GM12874 (cell line): ENCODE data around the gene CFAP221.

ENCODE experiments used
- CTCF ChIP-seq: IDR thresholded peaks from 2 replicates; pipeline ENCODE4 v1.5.1; 2011; ENCODE audit warnings: low read depth, mild to moderate bottlenecking, control low read depth, low read length, moderate library complexity; ENCODE audit not compliant: insufficient read depth

The CFAP221 gene

DNA sequence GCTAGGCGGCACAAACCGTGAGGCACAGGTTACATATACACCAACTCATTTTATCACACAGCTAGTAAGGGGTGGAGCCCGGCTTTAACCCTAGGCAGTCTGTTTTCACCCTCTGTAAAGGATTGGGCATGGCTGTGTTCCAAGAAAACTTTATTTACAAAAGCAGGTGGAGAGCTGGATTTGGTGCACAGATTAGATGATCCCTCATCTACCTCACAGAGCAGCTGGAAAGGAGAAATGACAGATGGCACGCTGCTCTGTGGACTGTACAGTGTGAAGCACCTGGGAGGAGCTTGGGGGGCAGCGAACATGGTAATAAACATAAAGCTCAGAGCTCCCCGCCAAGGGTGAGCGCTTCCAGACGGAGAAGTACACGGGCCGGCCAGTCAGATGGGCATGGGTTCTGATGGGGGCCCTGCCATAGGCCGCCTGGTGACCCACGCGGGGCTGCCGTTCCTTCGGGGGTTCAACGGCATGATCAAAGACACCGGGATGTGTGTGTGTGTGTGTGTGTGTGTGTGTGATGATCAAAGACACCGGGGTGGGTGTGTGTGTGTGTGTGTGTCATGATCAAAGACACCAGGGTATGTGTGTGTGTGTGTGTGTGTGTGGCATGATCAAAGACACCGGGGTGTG lies 133.9 kb downstream of the CFAP221 start:
- no peak for TF ChIP-seq CTCF

DNA sequence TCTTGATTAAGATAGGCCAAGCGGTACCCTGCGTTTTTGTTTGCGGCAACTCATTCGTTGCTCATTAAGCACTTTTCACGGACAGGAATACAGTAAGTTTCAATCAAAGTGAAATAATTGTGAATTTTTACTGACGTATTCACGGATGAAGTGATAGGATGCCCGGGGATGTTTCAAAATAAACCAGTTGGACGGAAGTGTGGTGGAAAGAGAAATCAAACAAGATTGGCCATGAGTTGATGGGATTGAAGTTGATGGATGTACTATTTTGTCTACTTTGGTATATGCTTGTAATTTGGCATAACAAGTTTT lies 135.2 kb downstream of the CFAP221 start:
- TF ChIP-seq CTCF: no peak

DNA sequence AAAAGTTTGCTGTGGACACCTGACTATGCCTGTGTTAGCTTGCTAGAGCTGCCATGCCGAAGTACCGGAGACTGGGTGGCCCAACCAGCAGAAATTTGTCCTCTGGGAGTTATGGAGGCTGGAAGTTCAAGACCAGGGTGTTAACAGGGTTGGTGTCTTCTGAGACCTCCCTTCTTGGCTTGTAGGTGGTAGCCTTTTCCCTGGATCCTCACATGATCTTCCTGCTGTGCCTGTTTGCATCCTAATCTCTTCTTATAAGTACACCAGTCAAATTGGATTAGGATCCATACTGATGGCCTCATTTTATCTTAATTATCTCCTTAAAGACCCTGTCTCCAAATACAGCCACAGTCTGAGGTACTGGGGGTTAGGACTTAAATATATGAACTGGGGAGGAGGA lies 135.6 kb downstream of the CFAP221 start:
- TF ChIP-seq CTCF: no peak

- no peak for TF ChIP-seq CTCF
Observed at GRCh38 chr2:119680457-119681202, 136.4 kb downstream of the CFAP221 start.

- no peak for TF ChIP-seq CTCF
Observed at GRCh38 chr2:119681203-119681867, 137.1 kb downstream of the CFAP221 start.

DNA sequence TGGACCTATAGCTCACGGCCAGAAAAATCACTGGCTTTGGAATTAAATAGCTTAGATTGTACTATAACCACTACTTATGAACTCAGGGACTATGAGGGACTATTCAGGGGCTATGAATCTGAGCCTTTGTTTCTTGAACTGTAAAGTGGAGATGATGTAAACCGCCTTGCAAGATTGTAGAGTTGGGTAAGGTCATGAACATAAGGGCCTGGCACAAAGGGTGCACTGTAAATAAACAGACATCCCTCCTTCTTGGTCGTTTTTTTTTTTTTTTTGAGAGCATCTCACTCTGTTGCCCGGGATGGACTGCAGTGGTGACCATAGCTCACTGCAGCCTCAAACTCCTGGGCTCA lies 137.6 kb downstream of the CFAP221 start:
- TF ChIP-seq CTCF: no peak

- no peak for TF ChIP-seq CTCF
Observed at GRCh38 chr2:119682578-119682977, 138.3 kb downstream of the CFAP221 start.
